HCT116 (cell line): ENCODE results near the gene KDM4D. TPM values are rescaled to one million over a fixed set of nuclear protein-coding genes. Genes with fewer than 3 reads are reported as not detected.

Experiments
- ATAC-seq: fragments of 200-7000 bp; cut with Tn5 transposase; 2 replicates; pipeline ENCODE4 v1.9.1; 2020; ENCODE audit warnings: mild to moderate bottlenecking, moderate library complexity
- BruUV-seq: library from RNA; stranded (reverse); fragments of 400-500 nt; replicated peaks from 2 replicates; lab custom pipeline; 2021; lab: Mats Ljungman, UMichigan
- CTCF ChIA-PET: fragments of 300-600 bp; sonication (Branson Sonifier 250); formaldehyde crosslinking; loops from one replicate; lab custom pipeline; 2021; ENCODE audit warnings: antibody characterized with exemption; lab: Charles Lee
- POLR2A ChIA-PET: fragments of 300-600, 350-600 bp; sonication (Branson Sonifier 250); formaldehyde crosslinking; loops from one replicate; lab custom pipeline; 2021; ENCODE audit warnings: antibody characterized with exemption; lab: Charles Lee
- RAD21 ChIA-PET, 2 experiments: fragments of 300-600 bp; sonication (Branson Sonifier 250); formaldehyde crosslinking; loops; one replicate each; lab custom pipeline; 2023; ENCODE audit warnings: low total read pairs in 2 of 2; ENCODE audit not compliant: uncharacterized antibody in 2 of 2, unreplicated experiment in 2 of 2, low non-redundant PET in 1 of 2; lab: Charles Lee
- DNase-seq: peaks from one replicate; pipeline ENCODE4 v3.0.0-alpha.2; 2010; ENCODE audit warnings: low read depth, low spot score
- H2AFZ ChIP-seq: fragments of 200-600 bp; shearing (Covaris generic), sonication (generic); 2 replicates; pipeline ENCODE4 v1.6.1; 2017; ENCODE audit warnings: low read depth, mixed run types, mixed read lengths, antibody characterized with exemption, low read length; ENCODE audit not compliant: poor library complexity, severe bottlenecking
- H3K27ac ChIP-seq: 2 replicates; pipeline ENCODE4 v1.5.1; 2012; ENCODE audit warnings: low read depth, low read length
- H3K27me3 ChIP-seq: fragments of 200-600 bp; sonication (generic); 2 replicates; pipeline ENCODE4 v1.6.1; 2016; ENCODE audit warnings: mixed run types, low read length, mixed read lengths; ENCODE audit not compliant: insufficient read depth
- H3K36me3 ChIP-seq, 2 experiments: fragments of 200-500 bp in 1 of 2; fragments of 200-600 bp in 1 of 2; sonication (Bioruptor generic) in 1 of 2; sonication (generic) in 1 of 2; 2 replicates each; pipeline versions ENCODE4 v1.5.1 to v1.6.1; 2014 to 2016; ENCODE audit warnings: low read length in 2 of 2, inconsistent platforms in 1 of 2, mixed read lengths in 1 of 2, mixed run types in 1 of 2; ENCODE audit not compliant: insufficient read depth in 2 of 2, control insufficient read depth in 1 of 2
- H3K4me1 ChIP-seq, 2 experiments: fragments of 200-600 bp in 1 of 2; sonication (generic) in 1 of 2; 2 replicates each; pipeline versions ENCODE4 v1.5.1 to v1.6.1; 2012 to 2017; ENCODE audit warnings: low read length in 2 of 2, inconsistent platforms in 1 of 2, mild to moderate bottlenecking in 1 of 2, mixed read lengths in 1 of 2, mixed run types in 1 of 2, moderate library complexity in 1 of 2; ENCODE audit not compliant: insufficient read depth in 2 of 2, control insufficient read depth in 1 of 2
- H3K4me2 ChIP-seq: fragments of 200-600 bp; sonication (generic); 2 replicates; pipeline ENCODE4 v1.6.1; 2017; ENCODE audit warnings: mixed run types, low read length, mixed read lengths
- H3K4me3 ChIP-seq, 2 experiments: fragments of 200-600 bp in 1 of 2; sonication (generic) in 1 of 2; replicated peaks in 1 of 2; 2 replicates each; pipeline ENCODE4 v1.5.1; 2011 to 2016; ENCODE audit warnings: low read length in 2 of 2, control low read depth in 1 of 2, low read depth in 1 of 2, mild to moderate bottlenecking in 1 of 2, mixed read lengths in 1 of 2, mixed run types in 1 of 2
- H3K79me2 ChIP-seq: fragments of 200-600 bp; sonication (generic); 2 replicates; pipeline ENCODE4 v1.6.1; 2017; ENCODE audit warnings: mild to moderate bottlenecking, mixed run types, low read length, moderate library complexity, mixed read lengths; ENCODE audit not compliant: insufficient read depth
- H3K9ac ChIP-seq: fragments of 200-600 bp; sonication (generic); 2 replicates; pipeline ENCODE4 v1.6.1; 2016; ENCODE audit warnings: low read length, mixed read lengths
- H3K9me2 ChIP-seq: fragments of 200-600 bp; sonication (generic), shearing (Covaris generic); 2 replicates; pipeline ENCODE4 v1.6.1; 2017; ENCODE audit warnings: mixed run types, mild to moderate bottlenecking, moderate library complexity; ENCODE audit not compliant: insufficient read depth
- H3K9me3 ChIP-seq, 2 experiments: fragments of 200-500 bp in 1 of 2; fragments of 200-600 bp in 1 of 2; sonication (Bioruptor generic) in 1 of 2; sonication (generic) in 1 of 2; 2 replicates each; pipeline ENCODE4 v1.6.1; 2014 to 2017; ENCODE audit warnings: low read length in 2 of 2, mixed read lengths in 2 of 2, inconsistent platforms in 1 of 2, low read depth in 1 of 2, mild to moderate bottlenecking in 1 of 2, mixed run types in 1 of 2, moderate library complexity in 1 of 2; ENCODE audit not compliant: control insufficient read depth in 1 of 2, insufficient read depth in 1 of 2
- H4K20me1 ChIP-seq: fragments of 200-600 bp; sonication (generic), shearing (Covaris generic); 2 replicates; pipeline ENCODE4 v1.6.1; 2017; ENCODE audit warnings: mixed run types, mild to moderate bottlenecking, moderate library complexity; ENCODE audit not compliant: insufficient read depth
- EGR1 ChIP-seq: IDR thresholded peaks from 2 replicates; pipeline ENCODE4 v1.6.1; 2012; ENCODE audit warnings: low read depth
- EZH2phosphoT487 ChIP-seq: fragments of 200-600 bp; IDR thresholded peaks from 2 replicates; pipeline ENCODE4 v1.6.1; 2018; ENCODE audit warnings: antibody characterized with exemption, borderline replicate concordance
- FOSL1 ChIP-seq: IDR thresholded peaks from 2 replicates; pipeline ENCODE4 v1.6.1; 2012; ENCODE audit warnings: low read depth
- POLR2A ChIP-seq: IDR thresholded peaks from 2 replicates; pipeline ENCODE4 v1.7.0; 2011; ENCODE audit warnings: borderline replicate concordance; ENCODE audit not compliant: insufficient read depth, insufficient read length; ENCODE audit errors: extremely low read depth
- SP1 ChIP-seq: IDR thresholded peaks from 2 replicates; pipeline ENCODE4 v1.6.1; 2012; ENCODE audit warnings: low read depth
- SRF ChIP-seq: IDR thresholded peaks from 2 replicates; pipeline ENCODE4 v1.6.1; 2012; ENCODE audit warnings: low read depth
- intact Hi-C: fragments of 100-400 bp; cut with micrococcal nuclease; formaldehyde crosslinking; loops from 2 replicates; pipeline ENCODE4 v1.10.0; 2022
- total RNA-seq: library from RNA; stranded (reverse); gene quantifications from one replicate; pipeline ENCODE4 v1.2.1, GENCODE V29; 2021; ENCODE audit not compliant: unreplicated experiment
- TF ChIP-seq, protein P1 (sequence below): IDR thresholded peaks from 2 replicates; pipeline ENCODE4 v1.6.1; 2012
- TF ChIP-seq, protein P2 (sequence below): IDR thresholded peaks from 2 replicates; pipeline ENCODE4 v1.6.1; 2011; ENCODE audit warnings: mild to moderate bottlenecking, low read length, moderate library complexity; ENCODE audit not compliant: insufficient replicate concordance; ENCODE audit errors: extremely low read depth

KDM4D gene
- total RNA-seq, 1 experiment from 2014 or later = 2.1 TPM

DNA sequence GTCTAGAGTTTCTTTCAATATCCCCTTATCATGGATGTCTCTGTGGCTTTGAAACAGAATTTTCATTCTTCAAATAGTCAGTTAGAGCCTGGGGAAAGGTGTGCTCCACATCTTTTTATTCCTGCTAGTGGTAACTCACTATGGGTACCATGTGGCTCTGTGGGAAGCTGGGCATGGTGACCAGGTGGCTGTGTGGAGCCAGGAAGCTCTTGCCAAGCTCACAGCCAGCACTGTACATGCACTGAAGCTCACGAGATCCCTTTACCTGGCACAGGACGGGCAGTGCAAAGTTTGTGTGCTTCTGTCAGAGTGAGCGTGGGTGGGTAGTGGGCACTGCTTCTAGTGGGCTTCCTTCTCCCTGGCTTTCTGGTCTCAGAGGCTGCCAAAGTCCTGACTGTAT is 69.4 kb downstream of the KDM4D start:
- no peaks in the 10 kb centered on the region for H3K36me3 ChIP-seq
- POLR2A ChIA-PET = no interaction called here

DNA sequence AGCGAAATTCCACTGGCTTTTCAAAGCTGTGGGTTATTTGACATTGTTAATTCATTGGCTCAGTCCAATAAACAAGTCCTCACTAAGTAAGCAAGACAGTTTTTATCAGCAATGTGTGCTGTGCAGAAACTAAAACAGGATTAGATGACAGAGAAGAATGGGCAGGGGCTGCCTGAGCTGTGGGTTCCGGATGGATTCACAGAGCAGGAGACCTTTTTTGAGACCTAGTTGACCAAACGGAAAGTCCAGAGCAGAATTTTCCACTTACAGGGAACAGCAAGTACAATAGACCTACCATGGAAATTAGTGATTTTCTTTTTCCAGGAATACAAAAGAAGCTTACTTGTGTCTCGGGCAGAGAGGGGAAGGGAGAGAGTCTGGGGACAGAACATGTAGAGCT is 70.5 kb downstream of the KDM4D start:
- Histone ChIP-seq H2AFZ (no peak overlapping the region), H3K9ac (no peak overlapping the region), H3K9me3 (no peaks in the 10 kb centered on the region), H3K27ac (no peak overlapping the region), H4K20me1 (no peaks in the 10 kb centered on the region), H3K4me1 (no peaks in the 10 kb centered on the region), H3K9me2 (no peaks in the 10 kb centered on the region), H3K79me2 (no peaks in the 10 kb centered on the region), H3K4me2 (no peak overlapping the region), H3K36me3 (no peaks in the 10 kb centered on the region), H3K27me3 (peaks cover 16% of the 10 kb centered on the region), H3K4me3 (no peak overlapping the region)
- no peak for TF ChIP-seq SRF
- TF ChIP-seq, protein P1, sequence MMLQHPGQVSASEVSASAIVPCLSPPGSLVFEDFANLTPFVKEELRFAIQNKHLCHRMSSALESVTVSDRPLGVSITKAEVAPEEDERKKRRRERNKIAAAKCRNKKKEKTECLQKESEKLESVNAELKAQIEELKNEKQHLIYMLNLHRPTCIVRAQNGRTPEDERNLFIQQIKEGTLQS = no peak
- BruUV-seq = no TSS peak
- ChIA-PET RAD21 (no interaction called here), POLR2A (interaction anchor here (1.6 kb wide), 1 partner anchor 12 kb away, joined by 3 read pairs; no protein-coding TSS in a partner anchor), CTCF (no interaction called here)
- ATAC-seq (no peak), DNase-seq (no peak)
- intact Hi-C loops = no loop called here

More for the DNA sequence above, 69.4 kb downstream of the KDM4D start:
- Histone ChIP-seq H3K27ac (no peak overlapping the region), H3K9me2 (no peaks in the 10 kb centered on the region), H2AFZ (no peak overlapping the region), H3K27me3 (peaks cover 16% of the 10 kb centered on the region), H3K79me2 (no peaks in the 10 kb centered on the region), H3K9ac (no peak overlapping the region), H4K20me1 (no peaks in the 10 kb centered on the region), H3K4me1 (no peaks in the 10 kb centered on the region), H3K9me3 (no peaks in the 10 kb centered on the region), H3K4me3 (no peak overlapping the region), H3K4me2 (no peak overlapping the region)
- RAD21 ChIA-PET = no interaction called here
- TF ChIP-seq EZH2phosphoT487 = no peak
- TF ChIP-seq, protein P2, sequence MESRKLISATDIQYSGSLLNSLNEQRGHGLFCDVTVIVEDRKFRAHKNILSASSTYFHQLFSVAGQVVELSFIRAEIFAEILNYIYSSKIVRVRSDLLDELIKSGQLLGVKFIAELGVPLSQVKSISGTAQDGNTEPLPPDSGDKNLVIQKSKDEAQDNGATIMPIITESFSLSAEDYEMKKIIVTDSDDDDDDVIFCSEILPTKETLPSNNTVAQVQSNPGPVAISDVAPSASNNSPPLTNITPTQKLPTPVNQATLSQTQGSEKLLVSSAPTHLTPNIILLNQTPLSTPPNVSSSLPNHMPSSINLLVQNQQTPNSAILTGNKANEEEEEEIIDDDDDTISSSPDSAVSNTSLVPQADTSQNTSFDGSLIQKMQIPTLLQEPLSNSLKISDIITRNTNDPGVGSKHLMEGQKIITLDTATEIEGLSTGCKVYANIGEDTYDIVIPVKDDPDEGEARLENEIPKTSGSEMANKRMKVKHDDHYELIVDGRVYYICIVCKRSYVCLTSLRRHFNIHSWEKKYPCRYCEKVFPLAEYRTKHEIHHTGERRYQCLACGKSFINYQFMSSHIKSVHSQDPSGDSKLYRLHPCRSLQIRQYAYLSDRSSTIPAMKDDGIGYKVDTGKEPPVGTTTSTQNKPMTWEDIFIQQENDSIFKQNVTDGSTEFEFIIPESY = no peak
- TF ChIP-seq SP1 = no peak
- TF ChIP-seq FOSL1 = no peak
- TF ChIP-seq POLR2A = no peak
- TF ChIP-seq EGR1 = no peak
- no peak for TF ChIP-seq SRF
- ATAC-seq (no peak), DNase-seq (no peak)
- intact Hi-C loops = no loop called here
- BruUV-seq = no TSS peak
- CTCF ChIA-PET = no interaction called here
